ENCODE measurements around the gene ARL16. TPM values are rescaled to one million over a fixed set of nuclear protein-coding genes. Genes with fewer than 3 reads are reported as not detected.

Gene ARL16
- total RNA-seq, 1 donor from 2014 or later = 38.6 TPM

- Histone ChIP-seq H3K4me2 (ENCODE audit: low read length) (peak overlapping the region; percentile 89), H3K4me3 (ENCODE audit: insufficient read depth, low read depth, low read length) (peak overlapping the region; percentile 63), H3K9ac (ENCODE audit: low read length) (peak overlapping the region; percentile 72), H3K36me3 (ENCODE audit: insufficient read depth, low read length) (no peaks in the 10 kb centered on the region), H4K20me1 (ENCODE audit: insufficient read depth, low read length) (peaks cover 34% of the 10 kb centered on the region), H3K27me3 (ENCODE audit: insufficient read depth, low read length) (no peaks in the 10 kb centered on the region), H2AFZ (ENCODE audit: low read depth, low read length) (no peak overlapping the region), H3K9me3 (ENCODE audit: insufficient read depth, low read depth, low read length) (no peaks in the 10 kb centered on the region), H3K4me1 (ENCODE audit: insufficient read depth, low read length) (peaks cover 34% of the 10 kb centered on the region), H3K79me2 (ENCODE audit: insufficient read depth, low read length) (peaks cover 13% of the 10 kb centered on the region), H3K27ac (ENCODE audit: low read depth, low read length) (no peak overlapping the region)
- H3K27me3 Mint-ChIP-seq (ENCODE audit: low read depth, unreplicated experiment) = no peaks in the 10 kb centered on the region
- TF ChIP-seq, protein P1, sequence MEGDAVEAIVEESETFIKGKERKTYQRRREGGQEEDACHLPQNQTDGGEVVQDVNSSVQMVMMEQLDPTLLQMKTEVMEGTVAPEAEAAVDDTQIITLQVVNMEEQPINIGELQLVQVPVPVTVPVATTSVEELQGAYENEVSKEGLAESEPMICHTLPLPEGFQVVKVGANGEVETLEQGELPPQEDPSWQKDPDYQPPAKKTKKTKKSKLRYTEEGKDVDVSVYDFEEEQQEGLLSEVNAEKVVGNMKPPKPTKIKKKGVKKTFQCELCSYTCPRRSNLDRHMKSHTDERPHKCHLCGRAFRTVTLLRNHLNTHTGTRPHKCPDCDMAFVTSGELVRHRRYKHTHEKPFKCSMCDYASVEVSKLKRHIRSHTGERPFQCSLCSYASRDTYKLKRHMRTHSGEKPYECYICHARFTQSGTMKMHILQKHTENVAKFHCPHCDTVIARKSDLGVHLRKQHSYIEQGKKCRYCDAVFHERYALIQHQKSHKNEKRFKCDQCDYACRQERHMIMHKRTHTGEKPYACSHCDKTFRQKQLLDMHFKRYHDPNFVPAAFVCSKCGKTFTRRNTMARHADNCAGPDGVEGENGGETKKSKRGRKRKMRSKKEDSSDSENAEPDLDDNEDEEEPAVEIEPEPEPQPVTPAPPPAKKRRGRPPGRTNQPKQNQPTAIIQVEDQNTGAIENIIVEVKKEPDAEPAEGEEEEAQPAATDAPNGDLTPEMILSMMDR (IDR thresholded peaks at IDR 0.05; ENCODE audit: insufficient read depth, low read depth, low read length) = no peak
- no peak for TF ChIP-seq EZH2 (IDR thresholded peaks at IDR 0.05; ENCODE audit: insufficient read depth, low read length)
- H3K4me3 Mint-ChIP-seq (ENCODE audit: unreplicated experiment) = peak overlapping the region; percentile 85
- FAIRE-seq (no peak), DNase-seq (ENCODE audit: low read depth) (no peak)
- H3K9me3 Mint-ChIP-seq (ENCODE audit: unreplicated experiment) = no peaks in the 10 kb centered on the region
- peak overlapping the region; percentile 87 for H3K27ac Mint-ChIP-seq (ENCODE audit: unreplicated experiment)
- peaks cover 2% of the 10 kb centered on the region for H3K36me3 Mint-ChIP-seq (ENCODE audit: low read depth, unreplicated experiment)
- peaks cover 7% of the 10 kb centered on the region for H3K4me1 Mint-ChIP-seq (ENCODE audit: low read depth, unreplicated experiment)
Observed at GRCh38 chr17:81713004-81713555, 29.5 kb upstream of the ARL16 start.

- FAIRE-seq = no peak
Observed at GRCh38 chr17:81712468-81713003, 28.9 kb upstream of the ARL16 start.

More at GRCh38 chr17:81712468-81713003, 28.9 kb upstream of the ARL16 start:
- DNase-seq (ENCODE audit: low read depth) = no peak
- peak overlapping the region; percentile 72 for H3K9ac ChIP-seq (ENCODE audit: low read length)
- H3K9me3 ChIP-seq (ENCODE audit: insufficient read depth, low read depth, low read length) = no peaks in the 10 kb centered on the region
- no peak overlapping the region for H2AFZ ChIP-seq (ENCODE audit: low read depth, low read length)
- TF ChIP-seq, protein P1 (IDR thresholded peaks at IDR 0.05; ENCODE audit: insufficient read depth, low read depth, low read length) = no peak
- no peak for TF ChIP-seq EZH2 (IDR thresholded peaks at IDR 0.05; ENCODE audit: insufficient read depth, low read length)
- H3K4me3 ChIP-seq (ENCODE audit: insufficient read depth, low read depth, low read length) = peak overlapping the region; percentile 63
- Mint-ChIP-seq H3K4me1 (ENCODE audit: low read depth, unreplicated experiment) (peaks cover 7% of the 10 kb centered on the region), H3K27ac (ENCODE audit: unreplicated experiment) (peak overlapping the region; percentile 87), H3K36me3 (ENCODE audit: low read depth, unreplicated experiment) (peaks cover 2% of the 10 kb centered on the region), H3K9me3 (ENCODE audit: unreplicated experiment) (no peaks in the 10 kb centered on the region), H3K4me3 (ENCODE audit: unreplicated experiment) (peak overlapping the region; percentile 85), H3K27me3 (ENCODE audit: low read depth, unreplicated experiment) (no peaks in the 10 kb centered on the region)
- H4K20me1 ChIP-seq (ENCODE audit: insufficient read depth, low read length) = peaks cover 39% of the 10 kb centered on the region
- H3K27ac ChIP-seq (ENCODE audit: low read depth, low read length) = peak overlapping the region; percentile 19
- no peaks in the 10 kb centered on the region for H3K27me3 ChIP-seq (ENCODE audit: insufficient read depth, low read length)
- peaks cover 34% of the 10 kb centered on the region for H3K4me1 ChIP-seq (ENCODE audit: insufficient read depth, low read length)
- H3K36me3 ChIP-seq (ENCODE audit: insufficient read depth, low read length) = no peaks in the 10 kb centered on the region
- H3K79me2 ChIP-seq (ENCODE audit: insufficient read depth, low read length) = peaks cover 13% of the 10 kb centered on the region
- peak overlapping the region; percentile 89 for H3K4me2 ChIP-seq (ENCODE audit: low read length)

All from astrocyte (in vitro differentiated cells and primary cell).